GM12891 (cell line): ENCODE measurements around the gene FES.
"Not testable (repeated sequence)": the region's sequence is repeated elsewhere in the genome, so short reads cannot be mapped to it uniquely, and the experiment has no call there.

ENCODE experiments used
- DNase-seq: peaks from one replicate; pipeline ENCODE4 v3.0.0; 2011; ENCODE audit warnings: low spot score; ENCODE audit not compliant: insufficient read length
- FAIRE-seq: peaks from 2 replicates; lab custom pipeline; 2011; peaks lifted over from hg19 to GRCh38; lab: Jason Lieb, UNC
- PAX5 ChIP-seq: IDR thresholded peaks from 2 replicates; pipeline ENCODE4 v1.6.1; 2011; ENCODE audit warnings: low read length, moderate library complexity, mild to moderate bottlenecking; ENCODE audit not compliant: insufficient read depth, severe bottlenecking
- POLR2A ChIP-seq: IDR thresholded peaks from 2 replicates; pipeline ENCODE4 v1.6.1; 2011; ENCODE audit warnings: low read depth, low read length, control low read depth
- POLR2AphosphoS5 ChIP-seq: IDR thresholded peaks from 2 replicates; pipeline ENCODE4 v1.6.1; 2011; ENCODE audit warnings: low read depth, low read length, control low read depth
- POU2F2 ChIP-seq: IDR thresholded peaks from 2 replicates; pipeline ENCODE4 v1.6.1; 2011; ENCODE audit warnings: low read depth, mild to moderate bottlenecking, control low read depth, low read length, moderate library complexity
- SPI1 ChIP-seq: IDR thresholded peaks from 2 replicates; pipeline ENCODE4 v1.6.1; 2011; ENCODE audit warnings: low read depth, low read length, control low read depth
- TAF1 ChIP-seq: IDR thresholded peaks from 2 replicates; pipeline ENCODE4 v1.6.1; 2011; ENCODE audit warnings: low read depth, low read length, control low read depth

The FES gene

GRCh38 chr15:90915216-90915807 lies 31.0 kb downstream of the FES start:
- TF ChIP-seq POLR2A: no peak
- TF ChIP-seq POLR2AphosphoS5: no peak
- TF ChIP-seq TAF1: no peak
- TF ChIP-seq POU2F2: no peak
- TF ChIP-seq SPI1: no peak
- TF ChIP-seq PAX5: no peak

GRCh38 chr15:90915808-90916440 lies 31.6 kb downstream of the FES start:
- TF ChIP-seq POLR2AphosphoS5: no peak
- no peak for TF ChIP-seq POLR2A
- no peak for TF ChIP-seq POU2F2
- no peak for TF ChIP-seq TAF1
- no peak for TF ChIP-seq PAX5
- TF ChIP-seq SPI1: no peak
- DNase-seq (no peak), FAIRE-seq (no peak)

More at GRCh38 chr15:90915216-90915807, 31.0 kb downstream of the FES start:
- DNase-seq (no peak), FAIRE-seq (no peak)

GRCh38 chr15:90916461-90916860 lies 32.2 kb downstream of the FES start:
- FAIRE-seq: no peak
- TF ChIP-seq SPI1 (no peak), POLR2A (no peak), TAF1 (no peak), POU2F2 (no peak), PAX5 (no peak), POLR2AphosphoS5 (no peak)

GRCh38 chr15:90917569-90917968 lies 33.3 kb downstream of the FES start:
- TF ChIP-seq POLR2A (no peak), SPI1 (no peak), PAX5 (no peak), TAF1 (no peak), POU2F2 (no peak), POLR2AphosphoS5 (no peak)
- no peak for FAIRE-seq

More at GRCh38 chr15:90916461-90916860, 32.2 kb downstream of the FES start:
- DNase-seq: no peak

DNA sequence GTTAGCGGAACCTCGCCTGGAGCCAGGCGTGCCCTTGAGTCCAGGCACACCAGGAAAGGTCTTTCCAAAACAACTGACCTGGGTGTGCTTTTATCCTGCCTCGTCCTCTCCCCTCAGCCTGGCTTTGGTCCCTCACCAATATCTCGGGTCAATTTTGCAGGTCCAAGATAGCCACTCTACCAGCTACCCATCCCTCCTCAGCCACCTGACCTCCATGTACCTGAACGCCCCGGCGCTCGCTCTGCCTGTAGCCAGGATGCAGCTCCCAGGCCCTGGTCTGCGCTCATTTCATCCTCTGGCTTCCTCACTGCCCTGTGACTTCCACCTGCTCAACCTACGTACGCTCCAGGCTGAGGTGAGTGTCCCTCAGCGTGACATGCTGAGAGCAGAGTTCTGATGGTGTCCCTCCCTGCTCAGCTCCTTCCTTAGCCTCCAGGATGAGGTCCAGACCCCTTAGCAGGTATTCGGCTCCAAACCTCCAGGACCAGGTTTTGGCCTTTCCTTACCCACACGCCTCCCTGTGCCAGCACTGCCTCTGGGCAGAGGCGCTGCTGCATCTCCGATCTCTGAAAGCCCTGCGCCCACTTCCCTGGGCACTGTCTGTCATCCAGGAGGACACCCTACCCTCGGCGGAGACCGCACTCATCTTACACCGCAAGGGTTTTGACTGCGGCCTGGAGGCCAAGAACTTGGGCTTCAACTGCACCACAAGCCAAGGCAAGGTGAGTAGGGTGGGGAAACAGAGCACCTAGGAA lies 33.9 kb downstream of the FES start:
- no peak for TF ChIP-seq POLR2AphosphoS5
- no peak for FAIRE-seq
- no peak for DNase-seq

More at GRCh38 chr15:90917569-90917968, 33.3 kb downstream of the FES start:
- no peak for DNase-seq

DNA sequence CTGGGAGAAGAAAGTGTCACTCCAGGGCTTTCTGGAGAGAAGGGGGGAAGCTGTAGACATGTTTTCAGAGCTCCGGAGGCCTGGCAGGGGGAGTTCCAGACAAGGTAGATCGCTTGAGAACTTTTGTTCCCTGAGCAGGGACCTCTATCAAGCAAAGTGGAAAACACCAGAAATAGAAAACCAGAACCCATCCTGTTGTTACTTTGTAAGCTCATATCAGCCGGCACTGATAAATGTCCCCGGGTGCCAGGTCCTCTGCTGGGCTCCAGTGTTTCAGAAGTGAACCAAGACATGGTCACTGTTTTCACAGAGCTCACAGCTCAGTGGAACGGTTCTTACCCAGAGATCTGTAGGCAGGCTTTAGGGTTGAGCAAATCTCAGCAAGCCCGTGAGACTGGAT lies 34.5 kb downstream of the FES start:
- FAIRE-seq (no peak), DNase-seq (no peak)
- no peak for TF ChIP-seq POLR2A
- TF ChIP-seq TAF1: no peak
- TF ChIP-seq PAX5: no peak
- no peak for TF ChIP-seq POU2F2
- TF ChIP-seq SPI1: no peak
- TF ChIP-seq POLR2AphosphoS5: no peak

GRCh38 chr15:90921887-90922286 lies 37.6 kb downstream of the FES start:
- DNase-seq (no peak), FAIRE-seq (no peak)
- TF ChIP-seq POLR2AphosphoS5 (no peak), TAF1 (no peak), POLR2A (no peak), POU2F2 (no peak), PAX5 (no peak), SPI1 (no peak)

- peak; percentile 64 for FAIRE-seq
Measured at GRCh38 chr15:90922712-90923322, 38.5 kb downstream of the FES start.

DNA sequence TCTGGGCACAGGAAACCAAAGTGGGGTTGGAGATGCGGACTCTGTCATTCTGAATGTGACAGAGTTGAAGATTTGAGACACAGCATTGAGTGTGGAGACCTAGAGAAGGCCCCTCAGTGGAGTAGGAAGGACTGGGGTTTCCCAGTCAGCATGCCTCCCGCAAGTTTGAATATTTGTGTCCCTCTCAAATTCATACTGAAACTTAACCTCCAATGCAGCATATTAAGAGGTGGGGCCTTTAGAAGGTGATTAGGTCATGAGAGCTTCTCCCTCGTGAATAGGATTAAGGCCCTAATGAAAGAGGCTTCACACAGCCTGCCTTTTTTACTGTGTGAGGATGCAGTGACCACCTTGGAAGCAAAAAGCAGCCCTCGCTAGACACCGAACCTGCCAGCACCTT lies 40.1 kb downstream of the FES start:
- TF ChIP-seq SPI1 (no peak), TAF1 (no peak), POLR2A (no peak), POLR2AphosphoS5 (no peak), POU2F2 (peak; percentile 88)
- DNase-seq: peak; percentile 57
- peak; percentile 88 for FAIRE-seq

More at GRCh38 chr15:90922712-90923322, 38.5 kb downstream of the FES start:
- DNase-seq: not testable (repeated sequence)

DNA sequence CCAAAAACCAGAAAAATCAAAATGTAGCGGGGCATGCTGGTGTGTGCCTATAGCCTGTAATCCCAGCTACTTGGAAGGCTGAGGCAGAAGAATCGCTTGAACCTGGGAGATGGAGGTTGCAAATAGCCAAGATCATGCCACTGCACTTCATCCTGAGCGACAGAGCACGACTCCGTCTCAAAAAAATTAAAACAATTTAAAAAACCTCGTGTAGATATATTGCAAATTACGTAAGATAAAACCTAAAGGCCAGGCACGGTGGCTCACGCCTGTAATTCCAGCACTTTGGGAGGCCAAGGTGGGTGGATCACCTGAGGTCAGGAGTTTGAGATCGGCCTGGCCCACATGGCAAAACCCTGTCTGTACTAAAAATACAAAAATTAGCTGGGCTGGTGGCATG lies 42.5 kb downstream of the FES start:
- not testable (repeated sequence) for FAIRE-seq, DNase-seq

DNA sequence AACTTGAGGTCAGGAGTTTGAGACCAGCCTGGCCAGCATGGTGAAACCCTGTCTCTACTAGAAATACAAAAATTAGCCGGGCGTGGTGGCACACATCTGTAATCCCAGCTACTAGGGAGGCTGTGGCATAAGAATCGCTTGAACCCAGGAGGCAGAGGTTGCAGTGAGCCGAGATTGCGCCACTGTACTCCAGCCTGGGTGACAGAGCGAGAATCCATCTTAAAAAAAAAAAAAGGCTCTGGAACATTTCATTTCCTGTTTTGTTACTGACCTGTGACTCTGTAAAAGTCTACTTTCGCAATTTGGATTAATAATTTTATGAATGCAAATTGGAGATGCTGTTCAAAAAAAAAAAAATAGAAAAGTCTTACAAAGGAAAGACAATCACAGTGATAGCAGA lies 43.8 kb downstream of the FES start:
- not testable (repeated sequence) for DNase-seq, FAIRE-seq
